Colonic mucosa (tissue), 4 donors: ENCODE data around the gene GFAP. TPM values are rescaled to one million over a fixed set of nuclear protein-coding genes. Genes with fewer than 3 reads are reported as not detected.

ENCODE experiments used
- DNase-seq: peaks from one replicate; pipeline ENCODE4 v3.0.0-alpha.2; 2020
- H3K27ac ChIP-seq: fragments of 200-600 bp; one replicate; pipeline ENCODE4 v1.8.0; 2021
- H3K27me3 ChIP-seq: fragments of 200-600 bp; one replicate; pipeline ENCODE4 v1.8.0; 2021
- H3K36me3 ChIP-seq: fragments of 200-600 bp; one replicate; pipeline ENCODE4 v1.8.0; 2021
- H3K4me1 ChIP-seq: fragments of 200-600 bp; one replicate; pipeline ENCODE4 v1.8.0; 2021; ENCODE audit warnings: mild to moderate bottlenecking
- H3K4me3 ChIP-seq: fragments of 200-600 bp; one replicate; pipeline ENCODE4 v1.8.0; 2021
- H3K9ac ChIP-seq, 2 donors: one replicate each; pipeline ENCODE4 v1.7.0; 2013; ENCODE audit warnings: control low read depth in 2 of 2, low read depth in 2 of 2, low read length in 2 of 2
- H3K9me3 ChIP-seq: fragments of 200-600 bp; one replicate; pipeline ENCODE4 v1.8.0; 2021
- CTCF ChIP-seq: fragments of 200-600 bp; IDR thresholded peaks from one replicate; pipeline ENCODE4 v1.8.0; 2022; ENCODE audit warnings: antibody characterized with exemption, mild to moderate bottlenecking
- intact Hi-C: fragments of 100-400 bp; cut with DNase I; formaldehyde crosslinking; loops from one replicate; pipeline ENCODE4 v1.14.1; 2022
- total RNA-seq, 2 donors: library from RNA; stranded (reverse); fragmentation: NEBNext Ultra II Directional in 1 of 2; extraction: Animal tissue kit (Norgen Biotek cat#: 25700) in 1 of 2; gene quantifications; one replicate each; pipeline ENCODE4 v1.2.1, GENCODE V29; 2021
- donor health status: healthy.
- donor health status: DM: no; HTN: no; CAD: no.
- donor health status: DM: no; HTN: no; CAD: no.

Gene GFAP
- total RNA-seq, 2 donors from 2014 or later, result 0.20 TPM; not detected in 1

GRCh38 chr17:44916781-44917241, 1.5 kb upstream of the GFAP start:
- no peaks in the 10 kb centered on the region for H3K4me1 ChIP-seq
- no peak for DNase-seq
- TF ChIP-seq CTCF, result no peak
- no peak overlapping the region for H3K27ac ChIP-seq
- no peaks in the 10 kb centered on the region for H3K27me3 ChIP-seq
- H3K9me3 ChIP-seq, result no peaks in the 10 kb centered on the region
- H3K9ac ChIP-seq, result no peak overlapping the region
- H3K4me3 ChIP-seq, result no peak overlapping the region
- no peaks in the 10 kb centered on the region for H3K36me3 ChIP-seq
- intact Hi-C loops, result loop anchor here (5.0 kb wide), 1 partner anchor 285 kb away; no protein-coding TSS in a partner anchor

- no peaks in the 10 kb centered on the region for H3K27me3 ChIP-seq
- no peak overlapping the region for H3K27ac ChIP-seq
- H3K9ac ChIP-seq, result no peak overlapping the region
- H3K4me1 ChIP-seq, result no peaks in the 10 kb centered on the region
- no peak for DNase-seq
- H3K9me3 ChIP-seq, result no peaks in the 10 kb centered on the region
- H3K4me3 ChIP-seq, result no peak overlapping the region
- intact Hi-C loops, result loop anchor here (5.0 kb wide), 1 partner anchor 286 kb away; no protein-coding TSS in a partner anchor
- no peak for TF ChIP-seq CTCF
- H3K36me3 ChIP-seq, result no peaks in the 10 kb centered on the region
These were observed 821 bp upstream of the GFAP start for GRCh38 chr17:44915862-44916780.

GRCh38 chr17:44914698-44915271, 515 bp downstream of the GFAP start:
- no peak overlapping the region for H3K9ac ChIP-seq
- H3K4me3 ChIP-seq, result no peak overlapping the region
- no peaks in the 10 kb centered on the region for H3K27me3 ChIP-seq
- no peak overlapping the region for H3K27ac ChIP-seq
- TF ChIP-seq CTCF, result no peak
- no peaks in the 10 kb centered on the region for H3K4me1 ChIP-seq
- intact Hi-C loops, result loop anchor here (5.0 kb wide), 1 partner anchor 288 kb away; no protein-coding TSS in a partner anchor
- no peaks in the 10 kb centered on the region for H3K9me3 ChIP-seq
- no peak for DNase-seq
- H3K36me3 ChIP-seq, result no peaks in the 10 kb centered on the region

- H3K4me1 ChIP-seq, result no peaks in the 10 kb centered on the region
- no peak overlapping the region for H3K9ac ChIP-seq
- H3K27me3 ChIP-seq, result no peaks in the 10 kb centered on the region
- H3K27ac ChIP-seq, result no peak overlapping the region
- intact Hi-C loops, result no loop called here
- no peak for TF ChIP-seq CTCF
- no peak overlapping the region for H3K4me3 ChIP-seq
- no peaks in the 10 kb centered on the region for H3K36me3 ChIP-seq
- no peaks in the 10 kb centered on the region for H3K9me3 ChIP-seq
- no peak for DNase-seq
These were observed 1.2 kb downstream of the GFAP start for GRCh38 chr17:44914148-44914547.

GRCh38 chr17:44913676-44914075, 1.6 kb downstream of the GFAP start:
- Histone ChIP-seq H3K9ac (no peak overlapping the region), H3K4me1 (no peaks in the 10 kb centered on the region), H3K9me3 (no peaks in the 10 kb centered on the region), H3K27ac (no peak overlapping the region), H3K36me3 (no peaks in the 10 kb centered on the region), H3K27me3 (no peaks in the 10 kb centered on the region), H3K4me3 (no peak overlapping the region)
- no peak for TF ChIP-seq CTCF
- intact Hi-C loops, result no loop called here
- DNase-seq, result no peak
